ENCODE measurements around the gene VAMP5. TPM values are rescaled to one million over a fixed set of nuclear protein-coding genes. Genes with fewer than 3 reads are reported as not detected.
A peak's percentile ranks its signal among the peaks of the same experiment; 100 is the strongest.

The VAMP5 gene
- total and polyA plus RNA-seq, 9 of the 15 experiments (the other 6 are each of a cell fraction or from before 2014, with no cell fraction given): 0.54 to 1.9 (median 1.5) TPM; not detected in 2

- TF ChIP-seq SFPQ (IDR thresholded peaks at IDR 0.05; ENCODE audit: low read depth, low read length) (no peak), FOXA3 (CRISPR knock-in tag; conservative IDR thresholded peaks at IDR 0.05 in 1 of 2, IDR thresholded peaks at IDR 0.05 in 1 of 2) (no peak), MNT (conservative IDR thresholded peaks at IDR 0.05) (no peak), MAZ (CRISPR knock-in tag; conservative IDR thresholded peaks at IDR 0.05 in 1 of 2, IDR thresholded peaks at IDR 0.05 in 1 of 2) (peak; percentile 17 to 64; a peak in 2 of 4 replicates), POLR2G (IDR thresholded peaks at IDR 0.05; ENCODE audit: low read depth, low read length) (peak; percentile 67), TSC22D4 (tag; IDR thresholded peaks at IDR 0.05) (no peak), NFRKB (IDR thresholded peaks at IDR 0.05; ENCODE audit: low read depth) (peak; percentile 54; the same call in 1 of the 2 replicates), NCOR1 (IDR thresholded peaks at IDR 0.05) (no peak), CBFA2T2 (conservative IDR thresholded peaks at IDR 0.05) (no peak), PHF20 (IDR thresholded peaks at IDR 0.05; ENCODE audit: partially characterized antibody) (no peak), NUFIP1 (IDR thresholded peaks at IDR 0.05; ENCODE audit: partially characterized antibody) (no peak), PML (IDR thresholded peaks at IDR 0.05; ENCODE audit: low read length) (no peak), CBFB (CRISPR knock-in tag; IDR thresholded peaks at IDR 0.05) (no peak), ARID3A (IDR thresholded peaks at IDR 0.05; ENCODE audit: borderline replicate concordance, low read depth, low read length) (no peak), GMEB1 (CRISPR knock-in tag; IDR thresholded peaks at IDR 0.05) (no peak), MTA1 (IDR thresholded peaks at IDR 0.05; ENCODE audit: borderline replicate concordance) (no peak), KHSRP (IDR thresholded peaks at IDR 0.05) (no peak), ZBTB33 (CRISPR knock-in tag; IDR thresholded peaks at IDR 0.05) (no peak)
These were observed 6.6 kb upstream of the VAMP5 start, which contains the start of gene VAMP8 (continued) for GRCh38 chr2:85577386-85578242.

All from K562 (cell line).